ENCODE data around the gene GATAD2A. TPM values are rescaled to one million over a fixed set of nuclear protein-coding genes. Genes with fewer than 3 reads are reported as not detected.

Gene GATAD2A
- total and polyA plus RNA-seq, 2 of the 13 experiments (the other 11 are each of a cell fraction or from before 2014, with no cell fraction given), result 16.8 to 28.6 TPM

DNA sequence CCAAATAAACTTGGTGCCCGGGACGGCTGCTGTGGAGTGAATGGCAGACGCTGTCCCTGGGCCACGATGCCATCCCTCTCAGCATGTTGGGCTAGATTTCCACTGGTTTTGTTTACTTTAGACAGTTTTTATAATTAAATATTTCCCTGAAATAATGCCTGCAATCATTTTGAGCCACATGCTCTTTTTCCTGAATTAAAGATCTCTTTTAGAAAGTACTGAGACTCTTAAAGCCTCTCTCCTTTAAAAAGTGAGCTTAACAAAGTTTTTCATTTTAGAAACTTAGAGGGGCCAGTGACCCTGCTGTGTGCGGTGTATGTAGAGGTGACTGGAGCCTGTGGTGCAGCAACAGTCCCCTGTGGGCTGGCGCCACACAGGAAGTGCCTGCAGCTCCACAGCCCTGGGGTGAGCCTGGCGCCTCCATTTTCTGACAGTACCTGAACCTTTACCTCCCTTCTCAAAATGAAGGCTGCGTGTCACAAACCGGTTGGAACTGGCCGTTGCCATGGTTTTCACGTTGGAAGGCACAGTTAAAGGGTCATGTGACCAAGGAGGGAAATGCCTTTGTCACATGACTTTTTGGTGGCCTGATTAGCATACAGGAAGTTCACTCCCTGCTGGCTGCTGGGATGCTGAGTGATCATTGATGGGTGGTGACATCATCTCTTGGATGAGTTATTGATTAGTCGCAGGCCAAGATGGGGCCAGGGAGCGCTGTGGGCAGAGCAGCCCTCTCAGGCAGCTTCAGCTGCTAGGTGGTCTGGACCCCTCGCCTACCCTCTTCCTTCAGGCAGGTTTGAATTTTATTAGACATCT is 83.6 kb downstream of the GATAD2A start (continued):
- TF ChIP-seq CREB1 (IDR thresholded peaks at IDR 0.05) (peak; percentile 36; the same call in 1 of the 2 replicates), CREB1 (CRISPR knock-in tag; IDR thresholded peaks at IDR 0.05) (no peak), ZNF44 (CRISPR knock-in tag; IDR thresholded peaks at IDR 0.05) (no peak), RAD51 (IDR thresholded peaks at IDR 0.05; ENCODE audit: borderline replicate concordance) (peak; percentile 88)

DNA sequence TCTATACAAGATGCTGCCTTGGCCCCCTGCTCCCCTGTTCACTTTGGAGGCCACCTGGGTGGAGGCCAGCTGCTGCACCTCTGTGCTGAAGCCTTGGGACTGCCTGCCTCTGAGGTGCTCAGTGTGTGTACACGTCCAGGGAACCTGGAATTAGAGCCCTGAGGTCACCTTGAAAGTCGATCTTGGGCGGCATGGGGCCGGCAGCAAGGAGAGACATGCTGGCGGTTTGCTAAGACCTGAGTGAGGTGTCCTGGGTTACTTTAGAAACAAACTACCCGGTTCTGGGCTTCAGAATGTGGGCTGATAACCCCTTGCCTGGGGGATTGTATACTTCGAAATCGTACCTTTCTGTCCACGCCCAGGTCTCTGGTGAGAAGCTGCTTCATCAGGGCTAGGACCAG is 84.3 kb downstream of the GATAD2A start:
- in situ Hi-C loops (cut with HindIII; ENCODE audit: extremely low pct_ligation_motif_present, low pct_unique_long_range_greater_than_20kb), result loop anchor here (5.0 kb wide), 1 partner anchor 123 kb away; no protein-coding TSS in a partner anchor
- H3K9ac ChIP-seq (ENCODE audit: insufficient read depth, low read depth, low read length), result no peak overlapping the region
- TF ChIP-seq, protein P1, sequence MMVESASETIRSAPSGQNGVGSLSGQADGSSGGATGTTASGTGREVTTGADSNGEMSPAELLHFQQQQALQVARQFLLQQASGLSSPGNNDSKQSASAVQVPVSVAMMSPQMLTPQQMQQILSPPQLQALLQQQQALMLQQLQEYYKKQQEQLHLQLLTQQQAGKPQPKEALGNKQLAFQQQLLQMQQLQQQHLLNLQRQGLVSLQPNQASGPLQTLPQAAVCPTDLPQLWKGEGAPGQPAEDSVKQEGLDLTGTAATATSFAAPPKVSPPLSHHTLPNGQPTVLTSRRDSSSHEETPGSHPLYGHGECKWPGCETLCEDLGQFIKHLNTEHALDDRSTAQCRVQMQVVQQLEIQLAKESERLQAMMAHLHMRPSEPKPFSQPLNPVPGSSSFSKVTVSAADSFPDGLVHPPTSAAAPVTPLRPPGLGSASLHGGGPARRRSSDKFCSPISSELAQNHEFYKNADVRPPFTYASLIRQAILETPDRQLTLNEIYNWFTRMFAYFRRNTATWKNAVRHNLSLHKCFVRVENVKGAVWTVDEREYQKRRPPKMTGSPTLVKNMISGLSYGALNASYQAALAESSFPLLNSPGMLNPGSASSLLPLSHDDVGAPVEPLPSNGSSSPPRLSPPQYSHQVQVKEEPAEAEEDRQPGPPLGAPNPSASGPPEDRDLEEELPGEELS (CRISPR knock-in tag; IDR thresholded peaks at IDR 0.05), result no peak
- TF ChIP-seq, protein P2, sequence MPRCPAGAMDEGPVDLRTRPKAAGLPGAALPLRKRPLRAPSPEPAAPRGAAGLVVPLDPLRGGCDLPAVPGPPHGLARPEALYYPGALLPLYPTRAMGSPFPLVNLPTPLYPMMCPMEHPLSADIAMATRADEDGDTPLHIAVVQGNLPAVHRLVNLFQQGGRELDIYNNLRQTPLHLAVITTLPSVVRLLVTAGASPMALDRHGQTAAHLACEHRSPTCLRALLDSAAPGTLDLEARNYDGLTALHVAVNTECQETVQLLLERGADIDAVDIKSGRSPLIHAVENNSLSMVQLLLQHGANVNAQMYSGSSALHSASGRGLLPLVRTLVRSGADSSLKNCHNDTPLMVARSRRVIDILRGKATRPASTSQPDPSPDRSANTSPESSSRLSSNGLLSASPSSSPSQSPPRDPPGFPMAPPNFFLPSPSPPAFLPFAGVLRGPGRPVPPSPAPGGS (CRISPR knock-in tag; IDR thresholded peaks at IDR 0.05), result no peak
- TF ChIP-seq, protein P3, sequence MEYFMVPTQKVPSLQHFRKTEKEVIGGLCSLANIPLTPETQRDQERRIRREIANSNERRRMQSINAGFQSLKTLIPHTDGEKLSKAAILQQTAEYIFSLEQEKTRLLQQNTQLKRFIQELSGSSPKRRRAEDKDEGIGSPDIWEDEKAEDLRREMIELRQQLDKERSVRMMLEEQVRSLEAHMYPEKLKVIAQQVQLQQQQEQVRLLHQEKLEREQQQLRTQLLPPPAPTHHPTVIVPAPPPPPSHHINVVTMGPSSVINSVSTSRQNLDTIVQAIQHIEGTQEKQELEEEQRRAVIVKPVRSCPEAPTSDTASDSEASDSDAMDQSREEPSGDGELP (IDR thresholded peaks at IDR 0.05; ENCODE audit: borderline replicate concordance, low read depth), result no peak
- TF ChIP-seq, protein P4, sequence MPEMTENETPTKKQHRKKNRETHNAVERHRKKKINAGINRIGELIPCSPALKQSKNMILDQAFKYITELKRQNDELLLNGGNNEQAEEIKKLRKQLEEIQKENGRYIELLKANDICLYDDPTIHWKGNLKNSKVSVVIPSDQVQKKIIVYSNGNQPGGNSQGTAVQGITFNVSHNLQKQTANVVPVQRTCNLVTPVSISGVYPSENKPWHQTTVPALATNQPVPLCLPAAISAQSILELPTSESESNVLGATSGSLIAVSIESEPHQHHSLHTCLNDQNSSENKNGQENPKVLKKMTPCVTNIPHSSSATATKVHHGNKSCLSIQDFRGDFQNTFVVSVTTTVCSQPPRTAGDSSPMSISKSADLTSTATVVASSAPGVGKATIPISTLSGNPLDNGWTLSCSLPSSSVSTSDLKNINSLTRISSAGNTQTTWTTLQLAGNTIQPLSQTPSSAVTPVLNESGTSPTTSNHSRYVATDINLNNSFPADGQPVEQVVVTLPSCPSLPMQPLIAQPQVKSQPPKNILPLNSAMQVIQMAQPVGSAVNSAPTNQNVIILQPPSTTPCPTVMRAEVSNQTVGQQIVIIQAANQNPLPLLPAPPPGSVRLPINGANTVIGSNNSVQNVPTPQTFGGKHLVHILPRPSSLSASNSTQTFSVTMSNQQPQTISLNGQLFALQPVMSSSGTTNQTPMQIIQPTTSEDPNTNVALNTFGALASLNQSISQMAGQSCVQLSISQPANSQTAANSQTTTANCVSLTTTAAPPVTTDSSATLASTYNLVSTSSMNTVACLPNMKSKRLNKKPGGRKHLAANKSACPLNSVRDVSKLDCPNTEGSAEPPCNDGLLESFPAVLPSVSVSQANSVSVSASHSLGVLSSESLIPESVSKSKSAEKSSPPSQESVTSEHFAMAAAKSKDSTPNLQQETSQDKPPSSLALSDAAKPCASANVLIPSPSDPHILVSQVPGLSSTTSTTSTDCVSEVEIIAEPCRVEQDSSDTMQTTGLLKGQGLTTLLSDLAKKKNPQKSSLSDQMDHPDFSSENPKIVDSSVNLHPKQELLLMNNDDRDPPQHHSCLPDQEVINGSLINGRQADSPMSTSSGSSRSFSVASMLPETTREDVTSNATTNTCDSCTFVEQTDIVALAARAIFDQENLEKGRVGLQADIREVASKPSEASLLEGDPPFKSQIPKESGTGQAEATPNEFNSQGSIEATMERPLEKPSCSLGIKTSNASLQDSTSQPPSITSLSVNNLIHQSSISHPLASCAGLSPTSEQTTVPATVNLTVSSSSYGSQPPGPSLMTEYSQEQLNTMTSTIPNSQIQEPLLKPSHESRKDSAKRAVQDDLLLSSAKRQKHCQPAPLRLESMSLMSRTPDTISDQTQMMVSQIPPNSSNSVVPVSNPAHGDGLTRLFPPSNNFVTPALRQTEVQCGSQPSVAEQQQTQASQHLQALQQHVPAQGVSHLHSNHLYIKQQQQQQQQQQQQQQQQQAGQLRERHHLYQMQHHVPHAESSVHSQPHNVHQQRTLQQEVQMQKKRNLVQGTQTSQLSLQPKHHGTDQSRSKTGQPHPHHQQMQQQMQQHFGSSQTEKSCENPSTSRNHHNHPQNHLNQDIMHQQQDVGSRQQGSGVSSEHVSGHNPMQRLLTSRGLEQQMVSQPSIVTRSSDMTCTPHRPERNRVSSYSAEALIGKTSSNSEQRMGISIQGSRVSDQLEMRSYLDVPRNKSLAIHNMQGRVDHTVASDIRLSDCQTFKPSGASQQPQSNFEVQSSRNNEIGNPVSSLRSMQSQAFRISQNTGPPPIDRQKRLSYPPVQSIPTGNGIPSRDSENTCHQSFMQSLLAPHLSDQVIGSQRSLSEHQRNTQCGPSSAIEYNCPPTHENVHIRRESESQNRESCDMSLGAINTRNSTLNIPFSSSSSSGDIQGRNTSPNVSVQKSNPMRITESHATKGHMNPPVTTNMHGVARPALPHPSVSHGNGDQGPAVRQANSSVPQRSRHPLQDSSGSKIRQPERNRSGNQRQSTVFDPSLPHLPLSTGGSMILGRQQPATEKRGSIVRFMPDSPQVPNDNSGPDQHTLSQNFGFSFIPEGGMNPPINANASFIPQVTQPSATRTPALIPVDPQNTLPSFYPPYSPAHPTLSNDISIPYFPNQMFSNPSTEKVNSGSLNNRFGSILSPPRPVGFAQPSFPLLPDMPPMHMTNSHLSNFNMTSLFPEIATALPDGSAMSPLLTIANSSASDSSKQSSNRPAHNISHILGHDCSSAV (CRISPR knock-in tag; IDR thresholded peaks at IDR 0.05; ENCODE audit: borderline replicate concordance), result no peak

More for the DNA sequence above, 84.3 kb downstream of the GATAD2A start:
- DNase-seq (ENCODE audit: low spot score) (no peak), ATAC-seq (peak; percentile 4), FAIRE-seq (no peak)
- H3K27me3 ChIP-seq (ENCODE audit: control insufficient read depth in 1 of 2, insufficient read depth in 2 of 2, low read length in 2 of 2), result no peaks in the 10 kb centered on the region; a peak in 1 of 5 replicates
- peaks cover 6% of the 10 kb centered on the region for H3K79me2 ChIP-seq (ENCODE audit: insufficient read depth, low read length)
- H4K20me1 ChIP-seq (ENCODE audit: insufficient read depth, low read length), result peaks cover 3% of the 10 kb centered on the region; the same call in 1 of the 2 replicates
- H3K4me2 ChIP-seq (ENCODE audit: low read depth, low read length), result no peak overlapping the region
- ChIA-PET POLR2A (interaction anchor here (1.0 to 2.9 kb wide), 3 partner anchors 85 to 125 kb away, joined by 3 to 19 read pairs (median 3); partner anchors contain the start of gene GATAD2A), CTCF (ENCODE audit: low intra/inter-chr PET ratio, low total read pairs) (interaction anchor here (1.3 to 2.4 kb wide), 3 partner anchors 123 to 147 kb away, joined by 3 to 33 read pairs (median 8); no protein-coding TSS in a partner anchor)
- no peak overlapping the region for H3K4me3 ChIP-seq (replicated peaks in 1 of 3; ENCODE audit: insufficient read depth in 1 of 3, low read depth in 2 of 3, low read length in 3 of 3)
- H3K36me3 ChIP-seq (replicated peaks in 1 of 2; ENCODE audit: control insufficient read depth in 1 of 2, insufficient read depth in 2 of 2, low read length in 2 of 2), result peaks cover 21 to 41% of the 10 kb centered on the region in 2 experiments; a peak in 4 of 5 replicates
- H3K4me1 ChIP-seq (ENCODE audit: insufficient read depth, low read length), result peaks cover 47% of the 10 kb centered on the region
- intact Hi-C loops (cut with micrococcal nuclease; ENCODE audit: unreplicated experiment), result loop anchor here (1.0 to 5.0 kb wide), 2 partner anchors 83 to 124 kb away; partner anchors contain the start of gene GATAD2A
- no peaks in the 10 kb centered on the region for H3K9me3 ChIP-seq (ENCODE audit: low read length)
- 80% methylated on average over 1 of the region's 9 CpGs for WGBS (ENCODE audit: low lambda C conversion rate)
- H3K27ac ChIP-seq (ENCODE audit: extremely low read length, insufficient read depth, low read length), result peak overlapping the region; percentile 33
- BruUV-seq (replicated peaks), result no TSS peak
- H2AFZ ChIP-seq (ENCODE audit: low read length), result no peak overlapping the region
